ENCODE data around the gene TRIM50.

- no peak for TF ChIP-seq CTCF (IDR thresholded peaks at IDR 0.05; ENCODE audit: low read length)
- no peak for TF ChIP-seq EZH2 (IDR thresholded peaks at IDR 0.05; ENCODE audit: borderline replicate concordance, low read length)
Observed at GRCh38 chr7:73369009-73369408, 41.1 kb upstream of the TRIM50 start.
